Stimulated activated naive CD8-positive, alpha-beta T cell treated with anti-CD3 and anti-CD28 coated beads, Interleukin-15, Interleukin-2, amounts not matched to agents 100 ng/mL and 50 ng/mL, for 24 hours (primary cell): Measurements from ENCODE around the gene ABCC8.
A peak's percentile ranks its signal among the peaks of the same experiment; 100 is the strongest.
"Not testable (repeated sequence)": the region's sequence is repeated elsewhere in the genome, so short reads cannot be mapped to it uniquely, and the experiment has no call there.

Experiments used
- H3K27ac Mint-ChIP-seq: one replicate; pipeline ENCODE4 v1.8.0; 2021; ENCODE audit warnings: mild to moderate bottlenecking, mixed read lengths
- H3K27me3 Mint-ChIP-seq: one replicate; pipeline ENCODE4 v1.8.0; 2021; ENCODE audit warnings: mixed read lengths
- H3K36me3 Mint-ChIP-seq: one replicate; pipeline ENCODE4 v1.8.0; 2021; ENCODE audit warnings: low read depth, mixed read lengths
- H3K4me1 Mint-ChIP-seq: one replicate; pipeline ENCODE4 v1.8.0; 2021; ENCODE audit warnings: low read depth, mixed read lengths
- H3K4me3 Mint-ChIP-seq: one replicate; pipeline ENCODE4 v1.8.0; 2021; ENCODE audit warnings: mild to moderate bottlenecking, mixed read lengths
- H3K9me3 Mint-ChIP-seq: one replicate; pipeline ENCODE4 v1.8.0; 2021; ENCODE audit warnings: mixed read lengths

Gene ABCC8

DNA sequence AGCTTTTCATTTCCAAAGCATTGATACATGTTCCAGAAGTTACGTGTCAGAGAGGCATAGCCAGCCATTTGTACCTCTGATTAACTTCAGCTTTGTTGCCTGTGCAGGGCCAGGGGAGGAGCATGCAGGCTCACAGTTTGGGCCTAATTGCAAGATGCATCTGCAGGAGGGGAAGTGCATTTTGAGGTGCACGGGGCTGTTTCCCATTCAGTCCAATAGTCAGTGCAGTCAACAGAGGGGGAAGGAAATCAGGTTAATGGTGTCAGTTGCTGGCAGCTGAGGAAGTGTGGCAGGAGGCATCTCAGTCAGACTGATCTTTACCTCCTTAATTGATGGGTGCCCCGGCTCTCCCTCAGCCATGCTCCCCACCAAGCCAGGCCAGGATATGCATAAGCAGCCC, 39.3 kb downstream of the ABCC8 start:
- Mint-ChIP-seq H3K27ac (no peak overlapping the region), H3K9me3 (no peaks in the 10 kb centered on the region), H3K27me3 (peaks cover 8% of the 10 kb centered on the region), H3K4me3 (no peak overlapping the region), H3K4me1 (peaks cover 8% of the 10 kb centered on the region), H3K36me3 (no peaks in the 10 kb centered on the region)

DNA sequence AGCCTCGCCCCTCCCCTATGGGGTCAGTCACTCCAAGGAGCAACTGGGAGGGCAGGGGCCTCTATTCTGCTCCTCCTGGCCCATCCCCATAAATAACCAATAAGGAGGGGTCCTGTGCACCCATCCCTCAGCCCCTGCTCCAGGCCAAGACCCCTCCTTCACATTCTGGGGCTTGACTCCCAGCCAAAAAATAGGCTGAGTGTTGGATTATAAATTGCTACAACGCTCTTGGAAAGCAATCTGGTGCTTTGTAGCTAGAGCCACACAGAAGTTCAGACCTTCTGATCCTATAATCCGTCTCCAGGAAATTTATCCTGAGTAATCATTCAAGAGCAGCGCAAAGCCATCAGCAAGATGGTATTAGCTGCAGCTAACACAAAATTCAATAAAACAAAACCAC, 42.5 kb downstream of the ABCC8 start:
- Mint-ChIP-seq H3K27me3 (peaks cover 3% of the 10 kb centered on the region), H3K4me1 (peaks cover 2% of the 10 kb centered on the region), H3K4me3 (no peak overlapping the region), H3K36me3 (no peaks in the 10 kb centered on the region), H3K9me3 (no peaks in the 10 kb centered on the region), H3K27ac (no peak overlapping the region)

DNA sequence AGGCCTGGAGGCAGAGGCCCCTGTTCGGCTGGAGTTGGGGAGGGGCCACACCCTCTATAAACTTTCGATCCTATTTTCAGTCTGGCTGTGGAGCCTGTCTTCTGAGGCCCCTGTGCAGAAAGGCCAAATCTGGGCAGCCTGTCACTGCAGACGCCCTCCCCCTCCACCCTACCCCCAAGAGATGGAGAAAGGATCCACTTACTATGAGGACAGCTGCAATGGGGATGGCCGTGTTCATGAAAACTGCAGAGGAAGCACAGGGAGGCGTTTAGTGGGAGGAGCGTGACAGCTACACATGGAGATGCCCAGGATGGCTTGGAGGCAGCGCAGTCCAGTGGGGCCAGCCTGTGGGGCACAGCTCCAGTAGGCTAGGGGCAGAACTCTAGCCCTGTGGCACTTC, 44.6 kb downstream of the ABCC8 start:
- Mint-ChIP-seq H3K4me1 (no peaks in the 10 kb centered on the region), H3K27ac (no peak overlapping the region), H3K4me3 (no peak overlapping the region), H3K36me3 (no peaks in the 10 kb centered on the region), H3K27me3 (peaks cover 3% of the 10 kb centered on the region), H3K9me3 (no peaks in the 10 kb centered on the region)

DNA sequence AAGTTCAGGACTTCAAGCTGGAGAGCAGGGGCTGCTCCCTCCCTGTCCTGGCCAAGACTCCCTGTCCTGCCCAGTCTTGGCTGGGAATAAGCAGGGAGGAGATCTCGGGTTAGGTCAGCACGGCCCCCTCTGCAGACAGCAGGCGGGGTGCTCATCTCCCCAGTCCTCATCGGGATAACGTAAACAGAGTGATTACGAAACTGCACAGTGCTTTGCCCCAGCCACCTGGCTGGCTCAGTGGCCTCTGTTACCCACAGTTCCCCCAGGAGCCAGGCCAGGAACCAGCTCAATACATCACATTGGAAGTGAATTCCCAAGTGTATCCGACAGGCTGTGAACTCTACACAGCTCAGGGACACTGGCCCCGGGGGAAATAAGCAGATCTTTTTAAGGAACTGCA, 45.5 kb downstream of the ABCC8 start:
- no peak overlapping the region for H3K27ac Mint-ChIP-seq
- H3K4me3 Mint-ChIP-seq = no peak overlapping the region
- H3K36me3 Mint-ChIP-seq = no peaks in the 10 kb centered on the region
- no peaks in the 10 kb centered on the region for H3K4me1 Mint-ChIP-seq
- peaks cover 3% of the 10 kb centered on the region for H3K27me3 Mint-ChIP-seq
- H3K9me3 Mint-ChIP-seq = no peaks in the 10 kb centered on the region

DNA sequence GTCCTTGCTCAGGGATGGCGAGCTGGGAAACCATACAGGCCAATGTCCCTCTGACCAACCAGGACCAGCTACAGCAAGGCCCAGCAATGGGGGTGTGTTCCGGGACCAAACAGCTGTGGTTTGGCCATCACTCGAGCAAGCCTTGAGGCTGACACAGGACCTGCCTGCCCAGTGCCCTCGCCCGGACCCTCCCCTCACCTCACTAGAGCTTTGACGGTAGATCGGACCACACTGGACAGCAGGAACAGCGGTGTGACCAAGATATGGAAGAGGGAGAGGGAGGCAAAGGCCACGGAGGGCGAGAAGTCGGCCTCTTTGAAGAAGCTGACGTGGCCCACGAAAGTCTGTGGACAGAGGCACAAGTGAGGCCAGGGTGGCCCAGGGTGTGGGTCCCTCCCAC, 46.0 kb downstream of the ABCC8 start:
- Mint-ChIP-seq H3K27me3 (peaks cover 3% of the 10 kb centered on the region), H3K36me3 (no peaks in the 10 kb centered on the region), H3K9me3 (no peaks in the 10 kb centered on the region), H3K27ac (no peak overlapping the region), H3K4me1 (no peaks in the 10 kb centered on the region), H3K4me3 (no peak overlapping the region)

DNA sequence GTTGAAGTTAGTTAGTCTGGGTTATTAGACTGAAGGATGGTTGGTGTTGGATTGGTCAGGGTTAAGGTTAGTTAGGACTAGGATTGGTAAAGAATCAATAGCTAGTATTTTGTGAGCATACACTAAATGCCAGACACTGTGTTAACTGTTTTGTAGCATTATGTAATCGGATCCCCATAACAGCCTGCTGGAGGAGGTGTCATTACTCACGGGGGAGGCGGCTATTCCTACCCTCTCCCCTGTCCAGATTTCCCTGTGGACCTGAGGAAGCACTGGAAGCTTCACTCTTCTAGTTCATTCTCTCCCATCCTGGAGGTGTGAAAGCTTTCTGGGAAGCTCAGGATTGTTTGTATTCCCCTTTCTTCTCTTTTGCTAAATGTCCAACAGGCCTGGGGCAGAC, 47.7 kb downstream of the ABCC8 start:
- Mint-ChIP-seq H3K4me3 (no peak overlapping the region), H3K27me3 (peaks cover 3% of the 10 kb centered on the region), H3K36me3 (no peaks in the 10 kb centered on the region), H3K4me1 (no peaks in the 10 kb centered on the region), H3K27ac (no peak overlapping the region), H3K9me3 (no peaks in the 10 kb centered on the region)

DNA sequence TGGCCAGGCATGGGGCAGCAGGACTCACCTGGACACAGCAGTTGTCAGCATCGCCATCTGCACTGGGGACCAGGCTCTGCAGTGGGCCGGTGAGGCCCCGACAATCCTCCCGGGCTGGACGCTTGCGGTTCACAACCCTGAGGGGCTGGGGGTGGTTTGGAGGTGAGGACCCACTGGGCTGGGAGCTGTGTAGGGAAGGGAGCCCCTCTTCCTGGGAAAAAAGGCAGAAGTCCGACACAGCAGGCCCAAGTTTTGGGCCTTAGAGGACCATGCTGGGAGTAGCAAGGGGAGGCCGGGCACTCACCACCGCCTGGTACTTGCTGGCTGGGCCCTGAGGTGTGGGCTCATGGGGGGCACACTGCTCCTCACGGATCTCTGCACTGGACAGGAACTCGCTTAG, 48.4 kb downstream of the ABCC8 start:
- Mint-ChIP-seq H3K36me3 (no peaks in the 10 kb centered on the region), H3K4me1 (no peaks in the 10 kb centered on the region), H3K27ac (no peak overlapping the region), H3K4me3 (no peak overlapping the region), H3K27me3 (peaks cover 3% of the 10 kb centered on the region), H3K9me3 (no peaks in the 10 kb centered on the region)

DNA sequence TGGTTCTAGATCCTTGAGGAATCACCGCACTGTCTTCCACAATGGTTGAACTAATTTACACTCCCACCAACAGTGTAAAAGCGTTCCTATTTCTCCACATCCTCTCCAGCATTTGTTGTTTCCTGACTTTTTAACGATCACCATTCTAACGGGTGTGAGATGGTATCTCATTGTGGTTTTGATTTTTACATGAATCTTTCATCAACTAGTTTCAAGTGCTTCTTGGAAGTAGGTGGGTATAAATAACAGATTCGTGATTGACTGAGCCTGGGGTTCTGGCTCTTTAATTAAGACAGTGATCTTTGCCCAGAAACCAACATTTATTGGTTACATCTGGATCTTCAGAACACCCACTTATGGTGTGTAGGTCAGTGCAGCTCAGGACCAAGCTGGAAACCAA, 50.4 kb downstream of the ABCC8 start:
- H3K4me3 Mint-ChIP-seq, H3K27ac Mint-ChIP-seq, H3K4me1 Mint-ChIP-seq, H3K9me3 Mint-ChIP-seq, H3K27me3 Mint-ChIP-seq, H3K36me3 Mint-ChIP-seq: not testable (repeated sequence)

DNA sequence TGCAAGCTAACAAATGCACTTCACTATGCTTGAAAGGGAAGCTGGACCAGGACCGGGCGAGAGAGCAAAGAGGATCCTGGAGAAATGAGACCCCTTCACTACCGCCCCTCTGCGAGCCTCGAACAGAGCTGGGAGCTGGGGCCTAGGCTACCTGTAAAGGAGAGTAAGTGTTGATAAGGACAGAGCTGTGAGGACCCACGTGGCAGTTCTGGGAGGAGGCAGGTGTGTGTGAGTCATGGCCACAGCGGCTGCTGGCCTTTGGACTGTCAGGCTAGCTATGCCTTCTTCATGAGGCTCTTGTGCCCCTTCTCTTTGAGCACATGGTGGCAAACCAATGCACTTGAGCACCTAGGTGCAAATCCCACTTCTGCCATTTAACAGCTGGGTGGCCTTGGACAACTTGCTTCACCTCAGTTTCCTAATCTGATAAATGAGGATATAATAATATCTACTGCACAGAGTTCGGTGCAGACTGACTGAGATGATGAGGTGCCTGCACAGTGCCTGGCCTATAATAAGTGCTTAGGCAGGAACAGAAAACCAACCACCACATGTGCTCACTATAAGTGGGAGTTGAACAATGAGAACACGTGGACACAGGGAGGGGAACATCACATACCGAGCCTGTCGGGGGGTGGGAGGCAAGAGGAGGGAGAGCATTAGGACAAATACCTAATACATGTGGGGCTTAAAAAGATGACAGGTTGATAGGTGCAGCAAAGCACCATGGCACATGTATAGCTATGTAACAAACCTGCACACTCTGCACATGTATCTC, 52.9 kb downstream of the ABCC8 start:
- Mint-ChIP-seq H3K36me3 (no peaks in the 10 kb centered on the region), H3K4me1 (no peaks in the 10 kb centered on the region), H3K27ac (no peak overlapping the region), H3K27me3 (peaks cover 20% of the 10 kb centered on the region), H3K4me3 (no peak overlapping the region), H3K9me3 (no peaks in the 10 kb centered on the region)

DNA sequence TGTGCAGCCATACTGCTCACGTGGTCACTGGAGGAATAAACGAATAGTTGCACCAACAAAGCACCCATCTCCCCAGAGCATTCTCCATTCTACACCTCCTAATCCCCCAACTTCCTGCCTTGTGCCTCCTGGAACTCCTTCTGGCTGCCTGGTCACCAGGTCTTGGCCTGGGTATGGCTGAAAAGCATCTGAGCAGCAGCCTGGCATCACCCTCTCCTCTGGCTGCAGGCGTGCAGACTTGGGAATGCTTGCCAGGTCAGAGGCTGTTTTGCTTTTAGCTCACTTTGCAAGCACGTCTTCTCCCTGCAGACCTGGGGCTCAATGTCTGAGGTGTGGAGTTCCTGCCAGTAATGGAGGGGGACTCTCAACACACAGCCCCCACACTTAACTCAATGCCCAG, 54.9 kb downstream of the ABCC8 start:
- H3K27me3 Mint-ChIP-seq = peaks cover 36% of the 10 kb centered on the region
- no peaks in the 10 kb centered on the region for H3K4me1 Mint-ChIP-seq
- no peak overlapping the region for H3K4me3 Mint-ChIP-seq
- no peaks in the 10 kb centered on the region for H3K36me3 Mint-ChIP-seq
- H3K9me3 Mint-ChIP-seq = no peaks in the 10 kb centered on the region
- H3K27ac Mint-ChIP-seq = no peak overlapping the region

DNA sequence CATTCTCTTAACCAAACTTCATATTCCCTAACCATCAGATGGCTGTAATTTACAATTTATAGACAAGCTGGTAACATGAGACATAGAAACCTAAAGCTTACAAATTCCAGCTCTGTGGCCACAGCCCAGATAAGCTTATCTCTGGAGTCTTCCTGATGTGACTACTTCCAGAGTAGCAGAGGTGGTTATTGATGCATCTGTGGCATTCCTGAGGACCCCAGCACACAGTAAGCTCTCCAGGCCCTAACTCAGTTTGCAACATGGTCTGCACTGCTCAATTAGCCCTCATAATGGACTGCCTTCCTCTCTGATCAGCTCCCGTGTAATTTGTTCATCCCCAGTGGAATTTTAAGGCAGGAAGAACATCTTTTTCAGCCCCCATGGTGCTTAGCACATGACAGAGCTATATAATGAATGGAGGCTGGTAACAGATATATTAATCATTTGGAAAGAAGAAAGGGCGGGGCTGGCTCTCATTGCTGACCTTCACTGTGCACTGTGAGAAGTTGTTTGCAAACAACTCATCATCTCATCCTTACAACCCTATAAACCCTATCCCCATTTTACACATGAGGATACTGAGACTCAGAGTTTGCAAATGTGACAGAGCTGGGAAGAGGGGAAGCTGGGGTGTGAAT, 58.1 kb downstream of the ABCC8 start:
- H3K27me3 Mint-ChIP-seq = peaks cover 44% of the 10 kb centered on the region
- H3K36me3 Mint-ChIP-seq = no peaks in the 10 kb centered on the region
- no peaks in the 10 kb centered on the region for H3K9me3 Mint-ChIP-seq
- no peak overlapping the region for H3K4me3 Mint-ChIP-seq
- peaks cover 4% of the 10 kb centered on the region for H3K4me1 Mint-ChIP-seq
- H3K27ac Mint-ChIP-seq = peak overlapping the region; percentile 24

DNA sequence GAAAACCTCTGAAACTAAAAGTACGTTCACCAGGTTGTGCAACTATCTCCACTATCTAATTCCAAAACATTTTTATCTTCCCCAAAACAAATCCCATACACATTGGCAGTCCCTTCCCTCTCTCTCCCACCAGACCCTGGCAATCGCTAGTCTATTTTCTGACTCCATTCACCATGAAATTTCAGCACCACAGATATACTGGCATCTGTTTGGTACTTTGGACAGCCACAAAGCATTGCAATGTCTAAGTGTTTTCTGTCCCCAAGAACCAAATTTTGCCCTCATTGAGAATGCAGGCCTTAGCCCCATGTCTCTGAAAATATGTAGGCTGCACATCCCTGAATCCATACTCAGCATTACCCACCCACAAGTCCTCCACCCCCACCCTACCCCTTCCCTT, 60.2 kb downstream of the ABCC8 start:
- Mint-ChIP-seq H3K27me3 (peaks cover 41% of the 10 kb centered on the region), H3K9me3 (no peaks in the 10 kb centered on the region), H3K4me1 (peaks cover 4% of the 10 kb centered on the region), H3K36me3 (no peaks in the 10 kb centered on the region), H3K27ac (no peak overlapping the region), H3K4me3 (no peak overlapping the region)

DNA sequence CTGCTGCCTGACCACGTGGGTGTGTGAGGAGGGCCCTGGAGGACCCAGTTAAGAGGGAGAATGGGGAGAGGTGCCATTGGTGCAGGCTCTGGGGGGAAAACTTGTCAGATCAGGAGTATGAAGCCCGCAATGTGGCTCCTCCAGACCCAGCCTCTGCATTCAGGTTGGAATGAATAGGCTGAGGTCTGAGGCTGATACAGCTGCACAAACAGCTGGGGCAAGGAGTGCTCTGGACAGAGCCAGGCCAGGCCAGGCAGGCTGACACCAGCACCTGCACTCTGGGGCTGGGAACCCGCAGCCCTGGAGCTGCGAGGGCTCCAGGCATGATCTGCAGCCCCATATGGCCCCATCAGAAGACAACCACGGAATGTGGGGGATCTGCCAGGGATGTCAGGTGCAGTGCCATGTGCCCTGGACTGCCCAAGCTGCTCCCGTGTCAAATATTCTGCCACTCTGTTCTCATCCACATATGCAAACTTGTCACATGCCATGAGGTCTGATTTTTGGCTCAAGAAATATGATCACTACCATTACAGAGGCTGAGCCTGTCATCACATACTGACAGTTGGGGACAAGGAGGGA, 61.0 kb downstream of the ABCC8 start:
- H3K36me3 Mint-ChIP-seq = no peaks in the 10 kb centered on the region
- H3K27ac Mint-ChIP-seq = no peak overlapping the region
- no peak overlapping the region for H3K4me3 Mint-ChIP-seq
- H3K27me3 Mint-ChIP-seq = peaks cover 37% of the 10 kb centered on the region
- peaks cover 4% of the 10 kb centered on the region for H3K4me1 Mint-ChIP-seq
- H3K9me3 Mint-ChIP-seq = no peaks in the 10 kb centered on the region

DNA sequence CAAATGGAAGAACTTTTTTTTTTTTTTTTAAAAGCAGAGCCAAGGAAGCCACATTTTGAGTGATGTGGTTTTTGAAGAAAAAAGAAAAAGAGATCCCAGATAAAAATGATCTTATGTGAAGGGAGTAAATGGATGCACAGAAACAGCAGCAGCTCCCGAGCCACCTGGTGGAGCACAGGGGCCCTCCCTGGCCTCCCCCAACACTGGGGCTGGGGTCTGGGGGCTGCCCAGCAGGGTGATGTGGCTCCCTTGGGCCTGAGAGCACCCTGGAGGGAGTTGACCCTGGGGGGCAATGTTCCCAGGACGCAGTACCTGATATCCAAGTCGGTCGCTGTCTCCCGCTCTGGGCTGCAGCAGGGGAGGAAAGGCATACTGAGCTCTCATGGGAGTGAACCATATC, 61.7 kb downstream of the ABCC8 start:
- Mint-ChIP-seq H3K27ac (no peak overlapping the region), H3K27me3 (peaks cover 37% of the 10 kb centered on the region), H3K4me3 (no peak overlapping the region), H3K9me3 (no peaks in the 10 kb centered on the region), H3K36me3 (no peaks in the 10 kb centered on the region), H3K4me1 (peaks cover 4% of the 10 kb centered on the region)

DNA sequence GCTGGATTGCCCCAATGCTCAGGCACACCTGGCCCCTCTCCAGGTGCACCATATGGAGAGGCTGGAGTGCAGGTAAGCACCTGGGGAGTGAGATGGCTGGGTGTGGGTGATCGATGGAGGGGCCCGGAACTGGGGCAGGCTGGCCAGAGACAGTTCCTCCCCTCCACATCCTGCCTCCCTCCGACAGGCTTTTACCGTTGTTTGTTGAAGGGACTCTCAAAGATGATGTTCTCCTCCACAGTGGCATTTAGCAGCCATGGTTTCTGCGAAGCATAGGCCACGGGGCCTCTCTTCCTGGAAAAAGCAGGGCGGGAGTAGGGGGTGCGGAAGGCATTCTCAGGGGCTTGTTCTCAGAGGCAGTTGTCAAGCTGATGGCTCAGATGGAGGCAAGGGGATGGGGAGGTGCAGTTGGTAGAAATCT, 62.3 kb downstream of the ABCC8 start:
- Mint-ChIP-seq H3K4me1 (peaks cover 4% of the 10 kb centered on the region), H3K9me3 (no peaks in the 10 kb centered on the region), H3K4me3 (no peak overlapping the region), H3K36me3 (no peaks in the 10 kb centered on the region), H3K27ac (no peak overlapping the region), H3K27me3 (peaks cover 32% of the 10 kb centered on the region)
